GM23248 (cell line): ENCODE data around the gene NUTF2. TPM values are rescaled to one million over a fixed set of nuclear protein-coding genes. Genes with fewer than 3 reads are reported as not detected.

Experiments used
- DNase-seq: peaks from one replicate; pipeline ENCODE4 v3.0.0-alpha.2; 2015
- H2AFZ ChIP-seq: fragments of 200-600 bp; sonication (generic); 2 replicates; pipeline ENCODE4 v1.6.1; 2016; ENCODE audit warnings: antibody characterized with exemption
- H3F3A ChIP-seq: fragments of 200-600 bp; sonication (generic); 2 replicates; pipeline ENCODE4 v1.6.1; 2016; ENCODE audit warnings: mild to moderate bottlenecking, antibody characterized with exemption, mixed run types; ENCODE audit not compliant: insufficient read depth
- H3K27ac ChIP-seq: fragments of 200-600 bp; sonication (generic); 2 replicates; pipeline ENCODE4 v1.5.1; 2016; ENCODE audit warnings: mild to moderate bottlenecking
- H3K27me3 ChIP-seq: fragments of 200-600 bp; sonication (generic); replicated peaks from 2 replicates; pipeline ENCODE4 v1.6.1; 2016; ENCODE audit warnings: mild to moderate bottlenecking; ENCODE audit not compliant: insufficient read depth
- H3K36me3 ChIP-seq: fragments of 200-600 bp; sonication (generic); 2 replicates; pipeline ENCODE4 v1.6.1; 2016; ENCODE audit warnings: low read depth, mild to moderate bottlenecking
- H3K4me1 ChIP-seq: fragments of 200-600 bp; sonication (generic); 2 replicates; pipeline ENCODE4 v1.6.1; 2016; ENCODE audit warnings: mild to moderate bottlenecking; ENCODE audit not compliant: insufficient read depth
- H3K4me2 ChIP-seq: fragments of 200-600 bp; sonication (generic); one replicate; pipeline ENCODE4 v1.6.1; 2016; ENCODE audit warnings: mild to moderate bottlenecking; ENCODE audit not compliant: unreplicated experiment
- H3K4me3 ChIP-seq: fragments of 200-600 bp; sonication (generic); 2 replicates; pipeline ENCODE4 v1.5.1; 2016; ENCODE audit warnings: mild to moderate bottlenecking
- H3K79me2 ChIP-seq: fragments of 200-600 bp; sonication (generic); 2 replicates; pipeline ENCODE4 v1.6.1; 2016; ENCODE audit warnings: mild to moderate bottlenecking; ENCODE audit not compliant: insufficient read depth
- H3K9ac ChIP-seq: fragments of 200-600 bp; sonication (generic); 2 replicates; pipeline ENCODE4 v1.6.1; 2016; ENCODE audit warnings: mild to moderate bottlenecking
- H3K9me2 ChIP-seq: fragments of 200-600 bp; sonication (generic); 2 replicates; pipeline ENCODE4 v1.6.1; 2016; ENCODE audit warnings: mixed run types, mild to moderate bottlenecking, moderate library complexity; ENCODE audit not compliant: insufficient read depth
- H3K9me3 ChIP-seq: fragments of 200-600 bp; sonication (generic); one replicate; pipeline ENCODE4 v1.6.1; 2017; ENCODE audit warnings: low read depth
- H4K20me1 ChIP-seq: fragments of 200-600 bp; sonication (generic); 2 replicates; pipeline ENCODE4 v1.6.0; 2016; ENCODE audit not compliant: insufficient read depth
- EZH2 ChIP-seq: fragments of 200-600 bp; sonication (generic); IDR thresholded peaks from 2 replicates; pipeline ENCODE4 v1.6.1; 2018; ENCODE audit warnings: antibody characterized with exemption, mild to moderate bottlenecking; ENCODE audit not compliant: insufficient read depth, poor library complexity, severe bottlenecking
- EZH2phosphoT487 ChIP-seq: fragments of 200-600 bp; sonication (generic); IDR thresholded peaks from 2 replicates; pipeline ENCODE4 v1.6.1; 2018; ENCODE audit warnings: antibody characterized with exemption, moderate library complexity, mild to moderate bottlenecking, low read depth; ENCODE audit not compliant: insufficient read depth
- WGBS, 2 experiments: methylation state at CpG; one replicate each; pipeline ENCODE4 v1.1.6; 2015 to 2017; ENCODE audit warnings: low lambda C conversion rate in 2 of 2, low coverage in 1 of 2; ENCODE audit errors: missing lambda C conversion rate in 2 of 2; 5-methylcytosine and 5-hydroxymethylcytosine counted together
- in situ Hi-C: fragments of 300-500 bp; cut with MboI; formaldehyde crosslinking; loops from 2 replicates; pipeline ENCODE4 v1.15.0; 2020
- polyA plus RNA-seq: library from polyadenylated mRNA; unstranded; fragments of >200 nt; fragmentation: Nextera tagmentation; extraction: Ambion mirVana; gene quantifications from 2 replicates; pipeline ENCODE4 v1.2.1, GENCODE V29; 2016
- total RNA-seq: library from RNA; depleted of rRNA; stranded (reverse); fragments of >200 nt; shearing (Covaris generic); gene quantifications from 2 replicates; pipeline ENCODE4 v1.2.3, GENCODE V29; 2014

Gene NUTF2
- total and polyA plus RNA-seq, 2 experiments from 2014 or later: 119 to 280 TPM

GRCh38 chr16:67822511-67822910 lies 24.2 kb upstream of the NUTF2 start:
- H3F3A ChIP-seq: 0 out of 2 replicates have a peak, but pooled peaks cover 9% of the 10 kb centered on the region
- no peaks in the 10 kb centered on the region for H4K20me1 ChIP-seq
- H3K9me2 ChIP-seq: no peaks in the 10 kb centered on the region
- 0 out of 2 replicates have a peak, but pooled peaks cover 6% of the 10 kb centered on the region for H3K4me1 ChIP-seq
- H3K27me3 ChIP-seq: no peaks in the 10 kb centered on the region
- DNase-seq: peak; percentile 68
- TF ChIP-seq EZH2phosphoT487 (no peak), EZH2 (no peak)
- 61 to 66% methylated on average over 2 of the region's 2 CpGs for WGBS, 2 experiments
- H2AFZ ChIP-seq: no peak overlapping the region
- in situ Hi-C loops: no loop called here
- H3K9me3 ChIP-seq: no peaks in the 10 kb centered on the region
- H3K4me3 ChIP-seq: no peak overlapping the region
- H3K79me2 ChIP-seq: no peaks in the 10 kb centered on the region
- no peak overlapping the region for H3K4me2 ChIP-seq
- H3K27ac ChIP-seq: no peak overlapping the region
- H3K36me3 ChIP-seq: no peaks in the 10 kb centered on the region
- no peak overlapping the region for H3K9ac ChIP-seq

- H3K4me2 ChIP-seq: no peak overlapping the region
- TF ChIP-seq EZH2 (no peak), EZH2phosphoT487 (no peak)
- no peaks in the 10 kb centered on the region for H3K79me2 ChIP-seq
- H3K27me3 ChIP-seq: no peaks in the 10 kb centered on the region
- H3K36me3 ChIP-seq: 0 out of 2 replicates have a peak, but pooled peaks cover 4% of the 10 kb centered on the region
- DNase-seq: no peak
- no peaks in the 10 kb centered on the region for H3K9me2 ChIP-seq
- no peaks in the 10 kb centered on the region for H3K9me3 ChIP-seq
- H3K4me1 ChIP-seq: 0 out of 2 replicates have a peak, but pooled peaks cover 6% of the 10 kb centered on the region
- in situ Hi-C loops: no loop called here
- H3K9ac ChIP-seq: no peak overlapping the region
- 90 to 92% methylated on average over 8 of the region's 8 CpGs for WGBS, 2 experiments
- H3K4me3 ChIP-seq: no peak overlapping the region
- H3K27ac ChIP-seq: no peak overlapping the region
- no peaks in the 10 kb centered on the region for H4K20me1 ChIP-seq
- H2AFZ ChIP-seq: no peak overlapping the region
- 0 out of 2 replicates have a peak, but pooled peaks cover 9% of the 10 kb centered on the region for H3F3A ChIP-seq
These were observed 21.6 kb upstream of the NUTF2 start for GRCh38 chr16:67825119-67825518.

GRCh38 chr16:67825906-67826305 lies 20.8 kb upstream of the NUTF2 start:
- no peaks in the 10 kb centered on the region for H3K27me3 ChIP-seq
- in situ Hi-C loops: no loop called here
- 0 out of 2 replicates have a peak, but pooled peaks cover 9% of the 10 kb centered on the region for H3F3A ChIP-seq
- 0 out of 2 replicates have a peak, but pooled peaks cover 6% of the 10 kb centered on the region for H3K36me3 ChIP-seq
- no peaks in the 10 kb centered on the region for H3K9me2 ChIP-seq
- no peak overlapping the region for H3K9ac ChIP-seq
- no peak overlapping the region for H3K4me3 ChIP-seq
- DNase-seq: no peak
- H3K4me2 ChIP-seq: no peak overlapping the region
- H2AFZ ChIP-seq: no peak overlapping the region
- TF ChIP-seq EZH2 (no peak), EZH2phosphoT487 (no peak)
- H4K20me1 ChIP-seq: no peaks in the 10 kb centered on the region
- no peak overlapping the region for H3K27ac ChIP-seq
- 0 out of 2 replicates have a peak, but pooled peaks cover 6% of the 10 kb centered on the region for H3K4me1 ChIP-seq
- 90 to 92% methylated on average over 14 of the region's 14 CpGs for WGBS, 2 experiments
- H3K79me2 ChIP-seq: no peaks in the 10 kb centered on the region
- no peaks in the 10 kb centered on the region for H3K9me3 ChIP-seq

GRCh38 chr16:67828651-67829050 lies 18.1 kb upstream of the NUTF2 start:
- peaks cover 6% of the 10 kb centered on the region for H3K4me1 ChIP-seq
- H3K27ac ChIP-seq: no peak overlapping the region
- in situ Hi-C loops: no loop called here
- TF ChIP-seq EZH2phosphoT487: no peak
- no peak for TF ChIP-seq EZH2
- H3K9ac ChIP-seq: no peak overlapping the region
- DNase-seq: no peak
- H3K27me3 ChIP-seq: no peaks in the 10 kb centered on the region
- H3K4me2 ChIP-seq: no peak overlapping the region
- no peaks in the 10 kb centered on the region for H3K9me3 ChIP-seq
- H2AFZ ChIP-seq: no peak overlapping the region
- H3K36me3 ChIP-seq: peaks cover 6% of the 10 kb centered on the region; the same call in 1 of the 2 replicates
- no peaks in the 10 kb centered on the region for H4K20me1 ChIP-seq
- peaks cover 27% of the 10 kb centered on the region for H3K79me2 ChIP-seq
- H3K4me3 ChIP-seq: no peak overlapping the region
- no peaks in the 10 kb centered on the region for H3F3A ChIP-seq
- H3K9me2 ChIP-seq: no peaks in the 10 kb centered on the region
- 50 to 81% methylated on average over 1 to 4 of the region's 4 CpGs for WGBS, 2 experiments
